SU-DHL-6 (cell line): ENCODE measurements around the gene PRADC1.

Experiments
- H2AFZ ChIP-seq: fragments of 200-600 bp; sonication (generic); 2 replicates; pipeline ENCODE4 v1.6.1; 2014; ENCODE audit warnings: low read depth, mild to moderate bottlenecking, moderate library complexity, mixed read lengths, antibody characterized with exemption, low read length; ENCODE audit not compliant: severe bottlenecking
- H3F3A ChIP-seq: fragments of 200-600 bp; shearing (Covaris generic); 2 replicates; pipeline ENCODE4 v1.6.0; 2016; ENCODE audit warnings: antibody characterized with exemption, mild to moderate bottlenecking; ENCODE audit not compliant: insufficient read depth
- H3K27ac ChIP-seq: fragments of 200-600 bp; sonication (generic); 2 replicates; pipeline ENCODE4 v1.5.1; 2016; ENCODE audit warnings: low read depth, mild to moderate bottlenecking, low read length, moderate library complexity, mixed read lengths
- H3K27me3 ChIP-seq: fragments of 200-600 bp; sonication (generic), shearing (Covaris generic); 2 replicates; pipeline ENCODE4 v1.6.0; 2014; ENCODE audit warnings: mild to moderate bottlenecking, low read length
- H3K36me3 ChIP-seq: fragments of 200-600 bp; sonication (generic); 2 replicates; pipeline ENCODE4 v1.6.1; 2014; ENCODE audit warnings: mild to moderate bottlenecking, low read length, mixed read lengths
- H3K4me2 ChIP-seq: fragments of 300-600, 200-600 bp; shearing (Covaris generic), sonication (generic); 2 replicates; pipeline ENCODE4 v1.6.0; 2014; ENCODE audit warnings: low read length, low read depth, mild to moderate bottlenecking; ENCODE audit not compliant: poor library complexity, severe bottlenecking
- H3K4me3 ChIP-seq: fragments of 200-600 bp; sonication (generic); 2 replicates; pipeline ENCODE4 v1.5.1; 2014; ENCODE audit warnings: antibody characterized with exemption, low read length, mild to moderate bottlenecking, mixed read lengths; ENCODE audit not compliant: insufficient read depth, poor library complexity, severe bottlenecking
- H3K79me2 ChIP-seq: fragments of 200-600 bp; sonication (generic); 2 replicates; pipeline ENCODE4 v1.6.1; 2014; ENCODE audit warnings: mild to moderate bottlenecking, low read length, moderate library complexity; ENCODE audit not compliant: insufficient read depth
- H3K9ac ChIP-seq: fragments of 200-600 bp; sonication (generic); 2 replicates; pipeline ENCODE4 v1.7.0; 2014; ENCODE audit warnings: mild to moderate bottlenecking, low read length
- H3K9me2 ChIP-seq: fragments of 200-600 bp; sonication (generic); replicated peaks from 2 replicates; pipeline ENCODE4 v1.6.1; 2014; ENCODE audit warnings: low read length; ENCODE audit not compliant: insufficient read depth
- H3K9me3 ChIP-seq: fragments of 200-600 bp; sonication (generic); 2 replicates; pipeline ENCODE4 v1.6.1; 2014; ENCODE audit warnings: low read length, mixed read lengths; ENCODE audit not compliant: insufficient read depth
- H4K20me1 ChIP-seq: fragments of 200-600 bp; sonication (generic); 2 replicates; pipeline ENCODE4 v1.6.1; 2014; ENCODE audit warnings: low read depth, mild to moderate bottlenecking, antibody characterized with exemption, low read length, moderate library complexity, mixed read lengths
- EZH2phosphoT487 ChIP-seq: fragments of 200-600 bp; sonication (generic), shearing (Covaris generic); conservative IDR thresholded peaks from 2 replicates; pipeline ENCODE4 v1.6.1; 2018; ENCODE audit warnings: mild to moderate bottlenecking, antibody characterized with exemption, low read length, moderate library complexity, mixed read lengths
- TF ChIP-seq, protein P1 (sequence below): fragments of 200-600 bp; sonication (generic); IDR thresholded peaks from one replicate; pipeline ENCODE4 v1.5.1; 2017; ENCODE audit warnings: antibody characterized with exemption, mild to moderate bottlenecking, low read length, moderate library complexity; ENCODE audit not compliant: insufficient read depth, poor library complexity, severe bottlenecking

The PRADC1 gene

DNA sequence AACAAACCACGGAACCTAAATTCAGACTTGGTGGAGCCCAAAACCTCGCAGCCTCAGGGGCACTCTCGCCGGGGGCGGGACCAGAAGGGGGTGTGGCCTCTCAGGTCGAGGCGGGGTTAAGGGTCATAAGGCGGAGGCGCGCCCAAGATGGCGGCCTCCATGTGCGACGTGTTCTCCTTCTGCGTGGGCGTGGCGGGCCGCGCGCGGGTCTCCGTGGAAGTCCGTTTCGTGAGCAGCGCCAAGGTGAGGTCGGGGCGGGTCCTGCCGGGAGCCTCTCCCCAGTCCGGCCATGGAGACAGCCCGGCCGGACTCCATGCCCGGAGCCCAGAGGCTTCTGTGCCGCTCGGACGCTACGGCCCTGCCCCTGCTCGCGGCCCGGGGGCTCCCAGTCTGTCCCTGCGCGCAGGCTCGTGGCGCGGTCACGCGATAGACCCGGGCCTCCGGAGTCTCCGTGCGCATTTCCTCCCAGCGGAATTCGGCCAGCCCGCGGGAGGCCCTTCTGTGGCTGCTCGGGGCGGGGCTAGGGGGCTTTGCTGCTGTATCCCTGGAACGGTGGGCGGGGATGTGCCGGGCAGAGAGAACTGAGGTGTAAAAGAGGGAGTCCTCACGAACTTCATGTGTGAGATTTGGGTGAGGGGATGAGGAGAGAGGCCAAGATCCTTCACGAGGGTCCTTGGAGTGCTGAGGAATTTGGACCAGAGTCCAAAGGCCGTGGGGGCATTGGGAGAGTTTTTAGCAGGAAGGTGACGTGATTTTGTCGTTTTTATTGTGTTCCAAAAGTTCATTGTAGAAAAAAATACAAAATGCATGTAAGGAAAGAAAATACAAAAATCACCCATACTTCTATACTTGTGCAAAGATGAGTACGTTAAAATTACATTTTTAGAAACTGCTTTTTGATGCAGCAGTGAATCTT is 18.7 kb downstream of the PRADC1 start, which contains the start of gene SMYD5:
SMYD5 (plus strand) TSS at position 126 of the 916 bp plus-strand sequence; CDS start at position 148, 22 bp downstream.
- Histone ChIP-seq H3K9me3 (no peaks in the 10 kb centered on the region), H2AFZ (peak within 1 kb of the TSS; percentile 89), H3K4me2 (peak within 1 kb of the TSS; percentile 87), H3F3A (no peaks in the 10 kb centered on the region), H3K9ac (peak within 1 kb of the TSS; percentile 72), H3K79me2 (peaks cover 43% of the 10 kb centered on the region), H3K9me2 (no peaks in the 10 kb centered on the region), H3K27me3 (no peaks in the 10 kb centered on the region), H3K4me3 (peak within 1 kb of the TSS; percentile 62), H4K20me1 (no peaks in the 10 kb centered on the region), H3K36me3 (no peaks in the 10 kb centered on the region), H3K27ac (peak within 1 kb of the TSS; percentile 32)
- TF ChIP-seq, protein P1, sequence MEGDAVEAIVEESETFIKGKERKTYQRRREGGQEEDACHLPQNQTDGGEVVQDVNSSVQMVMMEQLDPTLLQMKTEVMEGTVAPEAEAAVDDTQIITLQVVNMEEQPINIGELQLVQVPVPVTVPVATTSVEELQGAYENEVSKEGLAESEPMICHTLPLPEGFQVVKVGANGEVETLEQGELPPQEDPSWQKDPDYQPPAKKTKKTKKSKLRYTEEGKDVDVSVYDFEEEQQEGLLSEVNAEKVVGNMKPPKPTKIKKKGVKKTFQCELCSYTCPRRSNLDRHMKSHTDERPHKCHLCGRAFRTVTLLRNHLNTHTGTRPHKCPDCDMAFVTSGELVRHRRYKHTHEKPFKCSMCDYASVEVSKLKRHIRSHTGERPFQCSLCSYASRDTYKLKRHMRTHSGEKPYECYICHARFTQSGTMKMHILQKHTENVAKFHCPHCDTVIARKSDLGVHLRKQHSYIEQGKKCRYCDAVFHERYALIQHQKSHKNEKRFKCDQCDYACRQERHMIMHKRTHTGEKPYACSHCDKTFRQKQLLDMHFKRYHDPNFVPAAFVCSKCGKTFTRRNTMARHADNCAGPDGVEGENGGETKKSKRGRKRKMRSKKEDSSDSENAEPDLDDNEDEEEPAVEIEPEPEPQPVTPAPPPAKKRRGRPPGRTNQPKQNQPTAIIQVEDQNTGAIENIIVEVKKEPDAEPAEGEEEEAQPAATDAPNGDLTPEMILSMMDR: no peak
- no peak for TF ChIP-seq EZH2phosphoT487

DNA sequence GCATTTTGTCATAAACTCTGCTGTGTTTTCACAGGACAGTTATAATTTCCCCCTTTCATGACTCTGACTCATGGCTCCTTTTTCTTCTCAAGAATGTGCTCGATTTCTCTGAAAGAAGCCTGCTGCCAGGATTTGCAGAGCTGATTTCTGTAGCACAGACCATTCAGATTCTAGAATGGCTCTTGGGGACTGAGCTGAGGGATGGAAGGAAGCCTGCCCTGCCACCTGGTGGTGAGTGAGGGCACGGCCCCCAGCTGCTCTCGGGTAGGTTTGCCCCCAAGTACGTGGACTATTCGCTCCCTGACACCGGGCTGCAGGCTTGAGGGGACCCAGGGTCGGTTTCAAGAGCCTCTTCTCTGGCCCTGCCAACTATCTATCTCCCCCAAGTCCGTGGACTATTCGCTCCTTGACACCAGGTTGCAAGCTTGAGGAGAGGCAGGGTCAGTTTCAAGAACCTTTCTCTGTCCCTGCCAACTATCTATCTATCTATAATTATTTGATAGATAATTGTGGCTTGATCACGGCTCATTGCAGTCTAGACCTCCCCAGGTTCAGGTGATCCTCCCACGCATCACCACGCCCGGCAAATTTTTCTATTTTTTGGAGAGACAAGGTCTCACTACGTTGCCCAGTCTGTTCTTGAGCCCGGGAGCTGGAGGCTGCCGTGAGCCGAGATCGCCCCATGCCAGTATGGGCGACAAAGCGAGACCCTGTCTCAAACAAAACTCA is 20.4 kb downstream of the PRADC1 start:
- Histone ChIP-seq H3F3A (no peaks in the 10 kb centered on the region), H3K27me3 (no peaks in the 10 kb centered on the region), H3K9me2 (no peaks in the 10 kb centered on the region), H4K20me1 (no peaks in the 10 kb centered on the region), H3K9me3 (no peaks in the 10 kb centered on the region), H2AFZ (no peak overlapping the region), H3K79me2 (peaks cover 33% of the 10 kb centered on the region), H3K4me3 (no peak overlapping the region), H3K4me2 (peak overlapping the region; percentile 9), H3K36me3 (no peaks in the 10 kb centered on the region), H3K9ac (no peak overlapping the region), H3K27ac (no peak overlapping the region)
- TF ChIP-seq EZH2phosphoT487: no peak
- TF ChIP-seq, protein P1: peak; percentile 88

DNA sequence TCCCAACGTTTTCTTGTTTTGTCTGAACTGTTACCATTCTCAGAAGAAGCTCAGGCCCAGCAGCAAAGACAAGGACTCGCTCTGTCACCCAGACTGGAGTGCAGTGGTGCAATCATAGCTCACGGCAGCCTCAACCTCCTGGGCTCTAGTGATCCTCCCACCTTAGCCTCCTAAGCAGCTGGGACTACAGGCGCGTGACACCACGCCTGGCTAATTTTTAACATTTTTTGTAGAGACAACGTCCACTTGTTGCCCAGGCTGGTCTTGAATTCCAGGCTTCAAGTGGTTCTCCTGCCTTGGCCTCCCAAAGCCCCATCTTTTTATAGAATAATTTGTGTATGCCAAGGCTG is 21.0 kb downstream of the PRADC1 start:
- no peaks in the 10 kb centered on the region for H3K9me3 ChIP-seq
- H3K9me2 ChIP-seq: no peaks in the 10 kb centered on the region
- no peak overlapping the region for H3K9ac ChIP-seq
- H3K4me2 ChIP-seq: no peak overlapping the region
- no peaks in the 10 kb centered on the region for H3F3A ChIP-seq
- no peaks in the 10 kb centered on the region for H3K27me3 ChIP-seq
- TF ChIP-seq, protein P1: no peak
- no peak overlapping the region for H3K27ac ChIP-seq
- H3K4me3 ChIP-seq: no peak overlapping the region
- no peaks in the 10 kb centered on the region for H3K36me3 ChIP-seq
- no peaks in the 10 kb centered on the region for H4K20me1 ChIP-seq
- H2AFZ ChIP-seq: no peak overlapping the region
- peaks cover 28% of the 10 kb centered on the region for H3K79me2 ChIP-seq
